OCI-LY1 (cell line): ENCODE results near the gene KAT2B.

Experiments used
- CTCF ChIP-seq: fragments of 200-600 bp; sonication (generic), shearing (Covaris generic); IDR thresholded peaks from 2 replicates; pipeline ENCODE4 v1.5.1; 2017; ENCODE audit warnings: mild to moderate bottlenecking, antibody characterized with exemption, low read length, moderate library complexity, mixed read lengths
- EZH2 ChIP-seq: fragments of 200-600 bp; sonication (generic), shearing (Covaris generic); IDR thresholded peaks from 2 replicates; pipeline ENCODE4 v1.8.0; 2017; ENCODE audit warnings: borderline replicate concordance, mixed run types, mild to moderate bottlenecking, antibody characterized with exemption, low read length, moderate library complexity, mixed read lengths

- TF ChIP-seq CTCF (no peak), EZH2 (no peak)
Measured at GRCh38 chr3:20077068-20077467, 36.8 kb downstream of the KAT2B start.
